ENCODE results near the gene COL5A2. TPM values are rescaled to one million over a fixed set of nuclear protein-coding genes. Genes with fewer than 3 reads are reported as not detected.

Gene COL5A2
- total RNA-seq, 2 experiments from 2014 or later, result 0.25 to 0.77 TPM

DNA sequence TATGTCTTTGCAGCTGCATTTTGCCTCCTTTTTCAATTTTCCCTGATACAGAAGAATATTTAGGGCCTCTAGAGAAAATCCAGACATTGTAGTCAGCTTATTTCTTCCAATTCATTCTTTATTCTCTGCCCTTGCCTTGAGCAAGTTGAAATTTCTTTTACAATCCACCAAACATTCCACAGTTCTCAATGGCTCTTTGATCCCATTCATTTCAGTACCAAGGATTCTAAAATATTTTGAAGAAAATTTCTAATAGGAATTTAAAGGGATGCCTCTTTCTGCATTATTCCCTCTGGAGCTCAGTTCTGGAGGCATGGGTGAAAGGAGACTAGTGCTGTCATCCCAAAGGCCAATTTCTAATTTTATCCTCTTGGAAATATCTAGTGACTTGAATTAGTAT is 61.2 kb downstream of the COL5A2 start:
- Histone ChIP-seq H3K4me1 (ENCODE audit: insufficient read depth, low read length) (no peaks in the 10 kb centered on the region), H3K27ac (ENCODE audit: low read depth in 1 of 2, low read length in 2 of 2) (no peak overlapping the region), H3K36me3 (ENCODE audit: insufficient read depth, low read length) (no peaks in the 10 kb centered on the region), H3K9me3 (ENCODE audit: control insufficient read depth in 1 of 2, insufficient read depth in 1 of 2, low read length in 2 of 2) (no peaks in the 10 kb centered on the region), H3K4me3 (ENCODE audit: low read length) (no peak overlapping the region), H3K27me3 (ENCODE audit: control insufficient read depth in 1 of 2, insufficient read depth in 2 of 2, low read length in 2 of 2) (no peaks in the 10 kb centered on the region)
- CTCF ChIA-PET, result no interaction called here
- ATAC-seq (ENCODE audit: poor library complexity) (no peak), DNase-seq (no peak)
- POLR2A ChIA-PET, result no interaction called here
- intact Hi-C loops (cut with DNase I, micrococcal nuclease), result no loop called here
- Mint-ChIP-seq H3K9me3 (no peaks in the 10 kb centered on the region), H3K27me3 (no peaks in the 10 kb centered on the region), H3K36me3 (ENCODE audit: low read depth) (no peaks in the 10 kb centered on the region), H3K4me3 (no peak overlapping the region), H3K4me1 (ENCODE audit: low read depth) (no peaks in the 10 kb centered on the region), H3K27ac (no peak overlapping the region)
- TF ChIP-seq, protein P1, sequence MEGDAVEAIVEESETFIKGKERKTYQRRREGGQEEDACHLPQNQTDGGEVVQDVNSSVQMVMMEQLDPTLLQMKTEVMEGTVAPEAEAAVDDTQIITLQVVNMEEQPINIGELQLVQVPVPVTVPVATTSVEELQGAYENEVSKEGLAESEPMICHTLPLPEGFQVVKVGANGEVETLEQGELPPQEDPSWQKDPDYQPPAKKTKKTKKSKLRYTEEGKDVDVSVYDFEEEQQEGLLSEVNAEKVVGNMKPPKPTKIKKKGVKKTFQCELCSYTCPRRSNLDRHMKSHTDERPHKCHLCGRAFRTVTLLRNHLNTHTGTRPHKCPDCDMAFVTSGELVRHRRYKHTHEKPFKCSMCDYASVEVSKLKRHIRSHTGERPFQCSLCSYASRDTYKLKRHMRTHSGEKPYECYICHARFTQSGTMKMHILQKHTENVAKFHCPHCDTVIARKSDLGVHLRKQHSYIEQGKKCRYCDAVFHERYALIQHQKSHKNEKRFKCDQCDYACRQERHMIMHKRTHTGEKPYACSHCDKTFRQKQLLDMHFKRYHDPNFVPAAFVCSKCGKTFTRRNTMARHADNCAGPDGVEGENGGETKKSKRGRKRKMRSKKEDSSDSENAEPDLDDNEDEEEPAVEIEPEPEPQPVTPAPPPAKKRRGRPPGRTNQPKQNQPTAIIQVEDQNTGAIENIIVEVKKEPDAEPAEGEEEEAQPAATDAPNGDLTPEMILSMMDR (IDR thresholded peaks at IDR 0.05), result no peak

DNA sequence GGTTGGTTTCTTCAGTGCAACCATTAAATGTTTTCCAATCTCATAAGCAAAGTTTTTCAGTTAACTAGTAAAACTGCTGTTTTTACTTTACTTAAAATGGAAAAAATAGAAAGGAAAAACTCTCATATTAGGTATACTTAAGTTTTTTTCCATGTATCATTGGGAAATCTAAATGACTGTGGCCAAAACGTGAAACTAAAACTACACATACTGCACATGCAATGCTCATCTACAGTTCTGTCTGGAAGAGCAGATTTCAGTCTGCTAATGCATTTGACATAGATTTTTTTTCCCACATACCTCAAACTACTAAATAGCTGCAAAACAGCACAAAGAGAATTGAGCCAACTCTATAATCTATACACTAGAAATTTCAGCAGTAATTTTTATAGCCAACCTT is 62.6 kb downstream of the COL5A2 start:
- Mint-ChIP-seq H3K27me3 (no peaks in the 10 kb centered on the region), H3K4me3 (no peak overlapping the region), H3K4me1 (ENCODE audit: low read depth) (no peaks in the 10 kb centered on the region), H3K27ac (no peak overlapping the region), H3K9me3 (no peaks in the 10 kb centered on the region), H3K36me3 (ENCODE audit: low read depth) (no peaks in the 10 kb centered on the region)
- POLR2A ChIA-PET, result no interaction called here
- Histone ChIP-seq H3K4me3 (ENCODE audit: low read length) (no peak overlapping the region), H3K36me3 (ENCODE audit: insufficient read depth, low read length) (no peaks in the 10 kb centered on the region), H3K9me3 (ENCODE audit: control insufficient read depth in 1 of 2, insufficient read depth in 1 of 2, low read length in 2 of 2) (no peaks in the 10 kb centered on the region), H3K27me3 (ENCODE audit: control insufficient read depth in 1 of 2, insufficient read depth in 2 of 2, low read length in 2 of 2) (no peaks in the 10 kb centered on the region), H3K4me1 (ENCODE audit: insufficient read depth, low read length) (no peaks in the 10 kb centered on the region), H3K27ac (ENCODE audit: low read depth in 1 of 2, low read length in 2 of 2) (no peak overlapping the region)
- intact Hi-C loops (cut with DNase I, micrococcal nuclease), result no loop called here
- CTCF ChIA-PET, result interaction anchor here (0.7 kb wide), 1 partner anchor 9 kb away, joined by 3 read pairs; no protein-coding TSS in a partner anchor
- TF ChIP-seq, protein P1 (IDR thresholded peaks at IDR 0.05), result no peak
- DNase-seq, result no peak
- no peak for ATAC-seq (ENCODE audit: poor library complexity)

DNA sequence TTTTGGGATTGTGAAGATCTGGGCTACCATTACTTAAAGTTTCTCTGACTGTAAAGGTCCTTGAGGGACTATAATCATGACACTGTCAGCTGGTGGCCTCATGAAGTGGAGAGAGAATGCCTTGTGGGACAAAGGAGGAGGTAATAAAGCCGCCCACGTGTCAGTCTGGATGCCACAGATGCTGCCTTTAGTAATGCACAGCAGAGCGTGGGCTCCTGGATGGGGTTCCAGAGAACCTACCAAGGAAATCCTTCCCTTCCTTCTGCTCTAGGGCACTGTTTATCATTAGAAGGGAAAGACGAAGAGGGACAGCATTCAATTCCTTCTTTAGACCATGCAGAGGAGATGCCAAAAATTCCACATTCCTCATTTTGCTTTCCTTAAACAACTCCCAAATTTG is 63.5 kb downstream of the COL5A2 start:
- ChIA-PET CTCF (no interaction called here), POLR2A (no interaction called here)
- Mint-ChIP-seq H3K27me3 (no peaks in the 10 kb centered on the region), H3K4me1 (ENCODE audit: low read depth) (no peaks in the 10 kb centered on the region), H3K9me3 (no peaks in the 10 kb centered on the region), H3K27ac (no peak overlapping the region), H3K4me3 (no peak overlapping the region), H3K36me3 (ENCODE audit: low read depth) (no peaks in the 10 kb centered on the region)
- intact Hi-C loops (cut with DNase I, micrococcal nuclease), result no loop called here
- Histone ChIP-seq H3K4me3 (ENCODE audit: low read length) (no peak overlapping the region), H3K9me3 (ENCODE audit: control insufficient read depth in 1 of 2, insufficient read depth in 1 of 2, low read length in 2 of 2) (no peaks in the 10 kb centered on the region), H3K27me3 (ENCODE audit: control insufficient read depth in 1 of 2, insufficient read depth in 2 of 2, low read length in 2 of 2) (no peaks in the 10 kb centered on the region), H3K36me3 (ENCODE audit: insufficient read depth, low read length) (no peaks in the 10 kb centered on the region), H3K4me1 (ENCODE audit: insufficient read depth, low read length) (no peaks in the 10 kb centered on the region), H3K27ac (ENCODE audit: low read depth in 1 of 2, low read length in 2 of 2) (no peak overlapping the region)
- TF ChIP-seq, protein P1 (IDR thresholded peaks at IDR 0.05), result no peak
- DNase-seq (no peak), ATAC-seq (ENCODE audit: poor library complexity) (no peak)
